ENCODE measurements around the gene QPRT. TPM values are rescaled to one million over a fixed set of nuclear protein-coding genes. Genes with fewer than 3 reads are reported as not detected.

The QPRT gene
- total and polyA plus RNA-seq, 2 of the 8 experiments (the other 6 are each of a cell fraction or from before 2014, with no cell fraction given) = 89.0 to 102 TPM

- no peak for TF ChIP-seq USF2 (IDR thresholded peaks at IDR 0.05; ENCODE audit: low read length)
- TF ChIP-seq SRF (IDR thresholded peaks at IDR 0.05; ENCODE audit: low read depth, low read length) = no peak
- no peak for TF ChIP-seq SP4 (IDR thresholded peaks at IDR 0.05; ENCODE audit: low read length)
- no peak for TF ChIP-seq RNF2 (IDR thresholded peaks at IDR 0.05; ENCODE audit: borderline replicate concordance, low read depth, low read length, missing control alignments, poor library complexity, severe bottlenecking)
- no peak for TF ChIP-seq RFX5 (IDR thresholded peaks at IDR 0.05; ENCODE audit: borderline replicate concordance, low read depth, low read length)
- TF ChIP-seq SIX5 (IDR thresholded peaks at IDR 0.05; ENCODE audit: low read depth, low read length) = no peak
These were observed 5.7 kb downstream of the QPRT start (continued) for GRCh38 chr16:29684679-29685078.
